Esophagus squamous epithelium (tissue), 4 donors: Measurements from ENCODE around the gene SH3RF1.

Experiments used
- POLR2A ChIP-seq, 4 donors: fragments of 450-650 bp; IDR thresholded peaks; one replicate each; pipeline ENCODE4 v1.6.1; 2017; ENCODE audit warnings: antibody characterized with exemption in 4 of 4, mild to moderate bottlenecking in 4 of 4, moderate library complexity in 3 of 4
- TF ChIP-seq, protein P1 (sequence below), 6 experiments: fragments of 450-650 bp in 4 of 6; fragments of 200-600 bp in 2 of 6; sonication (generic) in 2 of 6; IDR thresholded peaks; one replicate each; pipeline ENCODE4 v1.5.1; 2016 to 2019; ENCODE audit warnings: antibody characterized with exemption in 6 of 6, mild to moderate bottlenecking in 4 of 6, moderate library complexity in 4 of 6

DNA sequence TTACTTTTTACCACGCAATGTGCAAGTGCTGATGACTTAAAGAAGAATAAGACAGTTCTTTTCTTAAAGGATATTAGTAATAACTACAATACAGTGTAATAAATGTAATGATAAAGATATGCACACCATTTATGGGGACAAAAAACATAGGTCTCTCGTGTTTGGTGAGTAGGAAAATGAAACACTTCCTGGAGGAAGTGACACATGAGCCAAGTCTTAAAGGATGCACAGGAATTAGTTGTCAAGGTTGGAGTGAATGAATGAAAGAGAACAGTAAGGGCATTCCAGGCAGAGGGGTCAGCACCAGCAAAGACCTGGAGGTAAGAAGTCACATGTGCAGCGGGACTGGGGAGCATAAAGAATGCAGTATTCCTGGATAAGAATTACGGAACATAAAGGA is 112.7 kb downstream of the SH3RF1 start:
- no peak for TF ChIP-seq POLR2A (IDR thresholded peaks at IDR 0.05)
- TF ChIP-seq, protein P1, sequence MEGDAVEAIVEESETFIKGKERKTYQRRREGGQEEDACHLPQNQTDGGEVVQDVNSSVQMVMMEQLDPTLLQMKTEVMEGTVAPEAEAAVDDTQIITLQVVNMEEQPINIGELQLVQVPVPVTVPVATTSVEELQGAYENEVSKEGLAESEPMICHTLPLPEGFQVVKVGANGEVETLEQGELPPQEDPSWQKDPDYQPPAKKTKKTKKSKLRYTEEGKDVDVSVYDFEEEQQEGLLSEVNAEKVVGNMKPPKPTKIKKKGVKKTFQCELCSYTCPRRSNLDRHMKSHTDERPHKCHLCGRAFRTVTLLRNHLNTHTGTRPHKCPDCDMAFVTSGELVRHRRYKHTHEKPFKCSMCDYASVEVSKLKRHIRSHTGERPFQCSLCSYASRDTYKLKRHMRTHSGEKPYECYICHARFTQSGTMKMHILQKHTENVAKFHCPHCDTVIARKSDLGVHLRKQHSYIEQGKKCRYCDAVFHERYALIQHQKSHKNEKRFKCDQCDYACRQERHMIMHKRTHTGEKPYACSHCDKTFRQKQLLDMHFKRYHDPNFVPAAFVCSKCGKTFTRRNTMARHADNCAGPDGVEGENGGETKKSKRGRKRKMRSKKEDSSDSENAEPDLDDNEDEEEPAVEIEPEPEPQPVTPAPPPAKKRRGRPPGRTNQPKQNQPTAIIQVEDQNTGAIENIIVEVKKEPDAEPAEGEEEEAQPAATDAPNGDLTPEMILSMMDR (IDR thresholded peaks at IDR 0.05) = no peak
